Measurements from ENCODE around the gene PER3. TPM values are rescaled to one million over a fixed set of nuclear protein-coding genes. Genes with fewer than 3 reads are reported as not detected.

Gene PER3
- total and polyA plus RNA-seq, 2 donors (not counting 1 experiment from before 2014, with no cell fraction given), result 2.4 to 5.8 TPM

GRCh38 chr1:7856345-7856744 lies 72.3 kb downstream of the PER3 start:
- Histone ChIP-seq H3K27me3 (replicated peaks in 1 of 4; ENCODE audit: control extremely low read depth in 1 of 4, control insufficient read depth in 3 of 4, insufficient read depth in 4 of 4, low read length in 3 of 4) (no peaks in the 10 kb centered on the region), H4K20me1 (ENCODE audit: control insufficient read depth, insufficient read depth, low read length, poor library complexity, severe bottlenecking) (no peaks in the 10 kb centered on the region), H3K4me1 (ENCODE audit: control insufficient read depth in 2 of 2, insufficient read depth in 2 of 2, low read length in 2 of 2) (no peaks in the 10 kb centered on the region), H2AFZ (ENCODE audit: insufficient read depth, low read depth, low read length, poor library complexity, severe bottlenecking) (no peak overlapping the region), H3K9ac (ENCODE audit: low read length) (no peak overlapping the region), H3K4me2 (replicated peaks; ENCODE audit: low read depth, low read length, poor library complexity, severe bottlenecking) (no peak overlapping the region), H3K27ac (ENCODE audit: low read length in 2 of 2) (no peak overlapping the region), H3K9me3 (ENCODE audit: control extremely low read depth in 1 of 3, control insufficient read depth in 2 of 3, insufficient read depth in 1 of 3, low read length in 2 of 3) (no peaks in the 10 kb centered on the region), H3K36me3 (replicated peaks in 1 of 2; ENCODE audit: control extremely low read depth in 1 of 2, control insufficient read depth in 1 of 2, extremely low read depth in 1 of 2, insufficient read depth in 2 of 2, low read length in 1 of 2) (no peaks in the 10 kb centered on the region), H3K79me2 (ENCODE audit: control insufficient read depth, insufficient read depth, low read length) (no peaks in the 10 kb centered on the region), H3K4me3 (ENCODE audit: control extremely low read depth in 1 of 5, extremely low read depth in 1 of 5, insufficient read depth in 1 of 5, low read depth in 2 of 5, low read length in 4 of 5) (no peak overlapping the region)
- no peaks in the 10 kb centered on the region for H3K9me3 Mint-ChIP-seq (ENCODE audit: insufficient read depth)
- no peak overlapping the region for H3K27ac Mint-ChIP-seq
- DNase-seq, result peak; percentile 20
- ChIA-PET POLR2A (no interaction called here), CTCF (no interaction called here)
- peaks cover 6% of the 10 kb centered on the region for H3K4me1 Mint-ChIP-seq
- TF ChIP-seq CTCF (IDR thresholded peaks at IDR 0.05) (no peak), EZH2 (IDR thresholded peaks at IDR 0.05; ENCODE audit: borderline replicate concordance, insufficient read depth, low read depth, low read length, poor library complexity, severe bottlenecking) (no peak)
- intact Hi-C loops (cut with micrococcal nuclease), result no loop called here
- 38% methylated on average over 13 of the region's 15 CpGs for WGBS (ENCODE audit: insufficient coverage)
- H3K27me3 Mint-ChIP-seq, result peaks cover 3% of the 10 kb centered on the region
- no peak overlapping the region for H3K4me3 Mint-ChIP-seq
- ATAC-seq (ENCODE audit: low read depth), result peak; percentile 31

GRCh38 chr1:7857000-7857399 lies 72.9 kb downstream of the PER3 start:
- intact Hi-C loops (cut with micrococcal nuclease), result no loop called here
- H4K20me1 ChIP-seq (ENCODE audit: control insufficient read depth, insufficient read depth, low read length, poor library complexity, severe bottlenecking), result no peaks in the 10 kb centered on the region
- WGBS (ENCODE audit: insufficient coverage), result 48% methylated on average over 2 of the region's 2 CpGs

More at GRCh38 chr1:7857000-7857399, 72.9 kb downstream of the PER3 start:
- Mint-ChIP-seq H3K9me3 (ENCODE audit: insufficient read depth) (no peaks in the 10 kb centered on the region), H3K27me3 (peaks cover 3% of the 10 kb centered on the region), H3K27ac (no peak overlapping the region), H3K4me1 (peaks cover 6% of the 10 kb centered on the region), H3K4me3 (no peak overlapping the region)
- H3K27me3 ChIP-seq (replicated peaks in 1 of 4; ENCODE audit: control extremely low read depth in 1 of 4, control insufficient read depth in 3 of 4, insufficient read depth in 4 of 4, low read length in 3 of 4), result no peaks in the 10 kb centered on the region
- no peak overlapping the region for H3K27ac ChIP-seq (ENCODE audit: low read length in 2 of 2)
- ChIA-PET CTCF (no interaction called here), POLR2A (interaction anchor here (0.7 kb wide), 1 partner anchor 103 kb away, joined by 3 read pairs; no protein-coding TSS in a partner anchor)
- no peak for TF ChIP-seq EZH2 (IDR thresholded peaks at IDR 0.05; ENCODE audit: borderline replicate concordance, insufficient read depth, low read depth, low read length, poor library complexity, severe bottlenecking)
- no peak for TF ChIP-seq CTCF (IDR thresholded peaks at IDR 0.05)
- no peak overlapping the region for H3K4me2 ChIP-seq (replicated peaks; ENCODE audit: low read depth, low read length, poor library complexity, severe bottlenecking)
- H3K4me1 ChIP-seq (ENCODE audit: control insufficient read depth in 2 of 2, insufficient read depth in 2 of 2, low read length in 2 of 2), result no peaks in the 10 kb centered on the region
- H3K9me3 ChIP-seq (ENCODE audit: control extremely low read depth in 1 of 3, control insufficient read depth in 2 of 3, insufficient read depth in 1 of 3, low read length in 2 of 3), result no peaks in the 10 kb centered on the region
- no peaks in the 10 kb centered on the region for H3K79me2 ChIP-seq (ENCODE audit: control insufficient read depth, insufficient read depth, low read length)
- H2AFZ ChIP-seq (ENCODE audit: insufficient read depth, low read depth, low read length, poor library complexity, severe bottlenecking), result no peak overlapping the region
- H3K4me3 ChIP-seq (ENCODE audit: control extremely low read depth in 1 of 5, extremely low read depth in 1 of 5, insufficient read depth in 1 of 5, low read depth in 2 of 5, low read length in 4 of 5), result no peak overlapping the region
- ATAC-seq (ENCODE audit: low read depth) (no peak), DNase-seq (no peak)
- H3K36me3 ChIP-seq (replicated peaks in 1 of 2; ENCODE audit: control extremely low read depth in 1 of 2, control insufficient read depth in 1 of 2, extremely low read depth in 1 of 2, insufficient read depth in 2 of 2, low read length in 1 of 2), result no peaks in the 10 kb centered on the region
- H3K9ac ChIP-seq (ENCODE audit: low read length), result no peak overlapping the region
